A549 (cell line): ENCODE results near the gene RPA1.

Experiments
- CBX8 ChIP-seq: fragments of 200-600 bp; sonication (generic); IDR thresholded peaks from 2 replicates; pipeline ENCODE4 v1.6.1; 2016
- CTCF ChIP-seq: fragments of >200 bp; sonication (Bioruptor Twin); formaldehyde crosslinking; IDR thresholded peaks from 3 replicates; pipeline ENCODE4 v1.5.1; 2016
- EHMT2 ChIP-seq: fragments of 200-600 bp; sonication (generic); IDR thresholded peaks from 2 replicates; pipeline ENCODE4 v1.6.1; 2016; ENCODE audit warnings: antibody characterized with exemption, low read depth, mild to moderate bottlenecking, moderate library complexity
- EP300 ChIP-seq, 2 experiments: fragments of >200 bp; sonication (Bioruptor Twin); formaldehyde crosslinking; IDR thresholded peaks; 2 replicates in 1 of 2; 3 replicates in 1 of 2; pipeline ENCODE4 v1.6.1; 2016 to 2017
- POLR2A ChIP-seq: IDR thresholded peaks from 2 replicates; pipeline ENCODE4 v1.6.1; 2012; ENCODE audit warnings: mild to moderate bottlenecking, low read length

- no peak for TF ChIP-seq POLR2A
- TF ChIP-seq EP300 (IDR thresholded peaks at IDR 0.05), result no peak
- no peak for TF ChIP-seq CBX8
- no peak for TF ChIP-seq CTCF
- no peak for TF ChIP-seq EHMT2
Measured at GRCh38 chr17:1914661-1915083, 84.9 kb downstream of the RPA1 start.
